Left lung (tissue), 10 donors: ENCODE results near the gene CPNE1. TPM values are rescaled to one million over a fixed set of nuclear protein-coding genes. Genes with fewer than 3 reads are reported as not detected.
"Not testable (repeated sequence)": the region's sequence is repeated elsewhere in the genome, so short reads cannot be mapped to it uniquely, and the experiment has no call there.

Source experiments
- ATAC-seq: fragments of 200-7000 bp; cut with Tn5 transposase; one replicate; pipeline ENCODE4 v1.9.1; 2020; ENCODE audit warnings: moderate library complexity
- DNase-seq, 4 donors: peaks; one replicate each; pipeline ENCODE4 v3.0.0-alpha.2; 2013 to 2020
- H3K27ac ChIP-seq, 2 donors: fragments of 200-600 bp; sonication (generic) in 1 of 2; one replicate each; pipeline versions ENCODE4 v1.5.0 to v1.8.0; 2020 to 2021
- H3K27me3 ChIP-seq, 2 donors: fragments of 200-600 bp; sonication (generic) in 1 of 2; one replicate each; pipeline versions ENCODE4 v1.5.0 to v1.8.0; 2020 to 2021
- H3K36me3 ChIP-seq, 2 donors: fragments of 200-600 bp; sonication (generic) in 1 of 2; one replicate each; pipeline versions ENCODE4 v1.5.0 to v1.8.0; 2020 to 2021
- H3K4me1 ChIP-seq, 2 donors: fragments of 200-600 bp; one replicate each; pipeline ENCODE4 v1.8.0; 2021
- H3K4me3 ChIP-seq, 2 donors: fragments of 200-600 bp; sonication (generic) in 1 of 2; one replicate each; pipeline versions ENCODE4 v1.5.0 to v1.8.0; 2020 to 2021; ENCODE audit warnings: mild to moderate bottlenecking in 1 of 2
- H3K9me3 ChIP-seq, 2 donors: fragments of 200-600 bp; sonication (generic) in 1 of 2; one replicate each; pipeline versions ENCODE4 v1.5.0 to v1.8.0; 2020 to 2021
- CTCF ChIP-seq, 2 donors: fragments of 200-600 bp; sonication (generic) in 1 of 2; IDR thresholded peaks; one replicate each; pipeline versions ENCODE4 v1.5.0 to v1.8.0; 2021; ENCODE audit warnings: antibody characterized with exemption in 2 of 2
- intact Hi-C, 2 donors: fragments of 100-400 bp; cut with DNase I; formaldehyde crosslinking; loops; one replicate each; pipeline versions ENCODE4 v1.11.2 to v1.14.2; 2022
- polyA plus RNA-seq, 6 donors: library from polyadenylated mRNA; unstranded; fragments of 120-200 nt; gene quantifications; one replicate each; pipeline ENCODE4 v1.2.1, GENCODE V29; 2013; ENCODE audit not compliant: insufficient read length in 6 of 6
- total RNA-seq, 2 donors: library from RNA; stranded (reverse); fragmentation: NEBNext Ultra II Directional; extraction: Animal tissue kit (Norgen Biotek cat#: 25700); gene quantifications; one replicate each; pipeline ENCODE4 v1.2.1, GENCODE V29; 2021
- donor health status: DM: no; HTN: yes; CAD: no.
- donor health status: DM: no; HTN: no; CAD: no.

CPNE1 gene
- total and polyA plus RNA-seq, 8 donors = 149 to 272 (median 200) TPM

GRCh38 chr20:35710884-35711587, 46.3 kb upstream of the CPNE1 start:
- DNase-seq = no peak
- Histone ChIP-seq H3K4me3 (no peak overlapping the region), H3K27me3 (no peaks in the 10 kb centered on the region), H3K27ac (no peak overlapping the region), H3K36me3 (peaks cover 0 to 100% of the 10 kb centered on the region in 2 donors), H3K9me3 (no peaks in the 10 kb centered on the region), H3K4me1 (peaks cover 0 to 24% of the 10 kb centered on the region in 2 donors)
- intact Hi-C loops = no loop called here
- no peak for ATAC-seq
- no peak for TF ChIP-seq CTCF (IDR thresholded peaks at IDR 0.05)

GRCh38 chr20:35710039-35710438, 45.3 kb upstream of the CPNE1 start:
- Histone ChIP-seq H3K27me3 (no peaks in the 10 kb centered on the region), H3K4me1 (peaks cover 0 to 24% of the 10 kb centered on the region in 2 donors), H3K36me3 (peaks cover 0 to 100% of the 10 kb centered on the region in 2 donors), H3K9me3 (no peaks in the 10 kb centered on the region), H3K4me3 (no peak overlapping the region), H3K27ac (no peak overlapping the region)
- no peak for TF ChIP-seq CTCF (IDR thresholded peaks at IDR 0.05)
- no peak for DNase-seq
- no peak for ATAC-seq
- intact Hi-C loops = no loop called here

GRCh38 chr20:35709259-35709658, 44.6 kb upstream of the CPNE1 start:
- H3K4me3 ChIP-seq = no peak overlapping the region
- H3K36me3 ChIP-seq = peaks cover 0 to 100% of the 10 kb centered on the region in 2 donors
- no peak for TF ChIP-seq CTCF (IDR thresholded peaks at IDR 0.05)
- H3K27me3 ChIP-seq = no peaks in the 10 kb centered on the region
- no peak for ATAC-seq
- DNase-seq = no peak
- H3K4me1 ChIP-seq = peaks cover 0 to 24% of the 10 kb centered on the region in 2 donors
- intact Hi-C loops = no loop called here
- no peaks in the 10 kb centered on the region for H3K9me3 ChIP-seq
- H3K27ac ChIP-seq = peak overlapping the region in 1 of 2 donors; percentile 10

- Histone ChIP-seq H3K4me1 (peaks cover 0 to 24% of the 10 kb centered on the region in 2 donors), H3K36me3 (peaks cover 0 to 100% of the 10 kb centered on the region in 2 donors), H3K27ac (no peak overlapping the region), H3K9me3 (no peaks in the 10 kb centered on the region), H3K4me3 (no peak overlapping the region), H3K27me3 (no peaks in the 10 kb centered on the region)
- DNase-seq (no peak), ATAC-seq (no peak)
- intact Hi-C loops = no loop called here
- TF ChIP-seq CTCF (IDR thresholded peaks at IDR 0.05) = no peak
Observed at GRCh38 chr20:35708502-35708901, 43.8 kb upstream of the CPNE1 start.

GRCh38 chr20:35706591-35707529, 42.2 kb upstream of the CPNE1 start:
- Histone ChIP-seq H3K36me3 (peaks cover 0 to 100% of the 10 kb centered on the region in 2 donors), H3K4me1 (peaks cover 0 to 23% of the 10 kb centered on the region in 2 donors)
- ATAC-seq, H3K4me3 ChIP-seq, H3K27me3 ChIP-seq, intact Hi-C loops, DNase-seq, H3K9me3 ChIP-seq, H3K27ac ChIP-seq: not testable (repeated sequence)

GRCh38 chr20:35705894-35706293, 41.2 kb upstream of the CPNE1 start:
- H3K27me3 ChIP-seq, DNase-seq, H3K27ac ChIP-seq, ATAC-seq, H3K4me3 ChIP-seq, intact Hi-C loops, H3K9me3 ChIP-seq: not testable (repeated sequence)
- H3K4me1 ChIP-seq = peaks cover 0 to 16% of the 10 kb centered on the region in 2 donors
- peaks cover 0 to 95% of the 10 kb centered on the region in 2 donors for H3K36me3 ChIP-seq
